B cell (primary cell): ENCODE measurements around the gene LMBR1L.

ENCODE experiments used
- CTCF ChIP-seq: fragments of 200-600 bp; IDR thresholded peaks from one replicate; pipeline ENCODE4 v1.8.0; 2022; ENCODE audit warnings: antibody characterized with exemption, mild to moderate bottlenecking
- EZH2 ChIP-seq: IDR thresholded peaks from 2 replicates; pipeline ENCODE4 v1.6.1; 2012; ENCODE audit warnings: borderline replicate concordance, low read depth, mild to moderate bottlenecking, moderate library complexity, low read length; ENCODE audit not compliant: insufficient read depth, poor library complexity, severe bottlenecking

- TF ChIP-seq CTCF (no peak), EZH2 (no peak)
These were observed 795 bp downstream of the LMBR1L start for GRCh38 chr12:49109641-49110463.
